GM21723 (cell line): Measurements from ENCODE around the gene AMER2.

Experiments used
- ATAC-seq: cut with Tn5 transposase; IDR thresholded peaks from one replicate; pipeline ENCODE4 v1.9.1; 2021; ENCODE audit warnings: mild to moderate bottlenecking, moderate library complexity; ENCODE audit not compliant: unreplicated experiment

AMER2 gene, protein sequence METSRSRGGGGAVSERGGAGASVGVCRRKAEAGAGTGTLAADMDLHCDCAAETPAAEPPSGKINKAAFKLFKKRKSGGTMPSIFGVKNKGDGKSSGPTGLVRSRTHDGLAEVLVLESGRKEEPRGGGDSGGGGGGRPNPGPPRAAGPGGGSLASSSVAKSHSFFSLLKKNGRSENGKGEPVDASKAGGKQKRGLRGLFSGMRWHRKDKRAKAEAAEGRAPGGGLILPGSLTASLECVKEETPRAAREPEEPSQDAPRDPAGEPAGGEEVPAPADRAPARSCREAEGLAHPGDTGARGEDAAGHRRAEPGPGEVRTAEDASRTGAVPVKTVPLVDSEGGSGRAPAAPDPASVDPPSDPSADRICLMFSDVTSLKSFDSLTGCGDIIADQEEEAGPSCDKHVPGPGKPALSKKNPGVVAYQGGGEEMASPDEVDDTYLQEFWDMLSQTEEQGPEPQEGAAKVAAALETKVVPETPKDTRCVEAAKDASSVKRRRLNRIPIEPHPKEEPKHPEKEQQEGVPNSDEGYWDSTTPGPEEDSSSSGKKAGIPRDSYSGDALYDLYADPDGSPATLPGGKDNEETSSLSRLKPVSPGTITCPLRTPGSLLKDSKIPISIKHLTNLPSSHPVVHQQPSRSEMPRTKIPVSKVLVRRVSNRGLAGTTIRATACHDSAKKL

GRCh38 chr13:25171517-25172302, at the start of gene AMER2:
TSS of gene AMER2 (minus strand) at chr13:25172288. CDS start at chr13:25171619, 669 bp downstream.
- ATAC-seq: no peak

GRCh38 chr13:25218019-25218418, 45.9 kb upstream of the AMER2 start:
- no peak for ATAC-seq

- no peak for ATAC-seq
These were observed 45.2 kb upstream of the AMER2 start for GRCh38 chr13:25217023-25217885.

- ATAC-seq: no peak
These were observed 43.1 kb upstream of the AMER2 start for GRCh38 chr13:25215253-25215575.

DNA sequence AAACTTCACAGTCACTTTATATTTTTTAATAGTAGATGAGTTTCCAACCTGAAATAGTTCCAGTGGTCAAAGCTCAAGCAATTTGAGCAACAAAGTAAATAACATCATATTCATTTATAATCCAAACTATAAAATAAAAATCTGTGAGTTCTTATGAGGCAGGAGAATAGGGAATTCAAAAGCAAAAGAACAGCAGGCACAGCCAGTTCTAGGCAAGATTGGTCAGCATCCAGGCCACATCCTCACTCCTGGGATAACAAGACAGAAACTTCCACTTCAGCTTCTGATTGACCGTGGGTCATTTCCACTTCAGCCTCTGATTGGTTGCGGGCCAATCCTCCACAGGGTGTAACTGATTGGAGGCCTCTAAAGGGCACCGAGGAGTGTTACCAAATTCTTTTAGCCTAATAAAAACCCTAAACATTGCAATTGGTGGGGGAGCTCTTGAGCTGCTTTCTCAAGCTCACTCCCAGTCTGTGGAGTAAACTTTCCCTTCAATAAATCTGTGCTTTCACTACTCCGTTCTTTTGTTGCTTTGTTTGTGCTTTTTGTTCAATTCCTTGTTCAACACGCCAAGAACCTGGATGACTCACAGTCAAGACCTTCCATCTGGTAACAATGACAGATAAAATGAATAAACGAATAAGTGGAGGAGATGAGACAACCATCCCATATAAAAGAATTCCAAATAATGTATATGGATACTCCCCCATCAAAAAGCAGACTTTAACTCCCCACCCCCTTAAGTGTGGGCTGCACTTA, 42.6 kb upstream of the AMER2 start:
- no peak for ATAC-seq

GRCh38 chr13:25213715-25214114, 41.6 kb upstream of the AMER2 start:
- ATAC-seq: no peak

- no peak for ATAC-seq
These were observed 38.9 kb upstream of the AMER2 start for GRCh38 chr13:25210842-25211569.

- ATAC-seq: no peak
These were observed 35.3 kb upstream of the AMER2 start for GRCh38 chr13:25207291-25207810.

- ATAC-seq: no peak
These were observed 32.8 kb upstream of the AMER2 start for GRCh38 chr13:25204863-25205262.

DNA sequence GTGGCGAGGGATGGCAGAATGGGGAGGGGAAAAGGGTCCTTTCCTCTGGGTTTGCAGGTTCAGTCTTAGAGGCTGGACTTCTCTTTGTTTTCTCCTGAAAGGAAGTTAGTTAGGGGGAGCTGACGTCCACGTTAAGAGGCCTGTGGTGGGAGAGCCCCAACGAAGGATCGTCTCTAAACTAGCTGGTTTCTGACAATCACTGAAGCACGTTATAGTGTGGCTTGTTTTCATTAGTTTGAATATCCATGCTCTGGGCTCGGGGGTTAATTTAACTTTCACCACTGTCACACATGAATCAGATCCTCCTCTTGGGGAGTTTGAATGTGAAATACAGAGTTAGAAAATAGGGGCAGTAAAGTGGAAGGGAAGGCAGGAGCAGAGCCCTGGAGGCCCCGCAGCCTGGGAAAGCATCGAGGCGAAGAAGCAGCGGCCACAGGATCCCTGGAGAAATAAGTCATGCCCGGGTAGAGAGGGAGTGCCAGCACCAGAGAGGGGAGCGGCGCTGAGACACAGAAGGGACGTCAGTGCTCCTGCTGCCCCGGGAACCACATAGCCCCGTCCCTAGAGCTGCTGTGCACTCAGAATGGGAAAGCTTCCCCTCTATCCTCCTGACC, 31.1 kb upstream of the AMER2 start:
- ATAC-seq: no peak

DNA sequence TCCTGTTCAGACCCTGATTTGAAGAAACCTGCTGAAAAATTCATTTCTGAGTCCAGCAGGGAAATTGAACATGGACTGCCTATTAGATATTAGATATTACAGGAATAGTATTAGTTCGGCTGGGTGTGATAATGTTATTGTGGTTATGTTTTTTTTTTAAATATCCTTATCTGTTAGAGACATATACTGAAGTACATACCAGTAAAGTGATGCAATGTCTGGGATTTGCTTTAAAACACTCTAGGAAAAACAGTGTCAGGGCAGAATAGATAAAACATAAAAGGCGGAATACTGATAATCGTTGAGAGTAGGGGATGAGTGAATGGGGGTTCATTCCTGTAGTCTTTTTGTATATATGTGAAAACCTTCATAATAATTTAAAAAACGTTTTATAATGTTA, 28.7 kb upstream of the AMER2 start:
- no peak for ATAC-seq

- ATAC-seq: no peak
These were observed 26.6 kb upstream of the AMER2 start for GRCh38 chr13:25198647-25199046.

- no peak for ATAC-seq
These were observed 24.9 kb upstream of the AMER2 start for GRCh38 chr13:25196971-25197370.

DNA sequence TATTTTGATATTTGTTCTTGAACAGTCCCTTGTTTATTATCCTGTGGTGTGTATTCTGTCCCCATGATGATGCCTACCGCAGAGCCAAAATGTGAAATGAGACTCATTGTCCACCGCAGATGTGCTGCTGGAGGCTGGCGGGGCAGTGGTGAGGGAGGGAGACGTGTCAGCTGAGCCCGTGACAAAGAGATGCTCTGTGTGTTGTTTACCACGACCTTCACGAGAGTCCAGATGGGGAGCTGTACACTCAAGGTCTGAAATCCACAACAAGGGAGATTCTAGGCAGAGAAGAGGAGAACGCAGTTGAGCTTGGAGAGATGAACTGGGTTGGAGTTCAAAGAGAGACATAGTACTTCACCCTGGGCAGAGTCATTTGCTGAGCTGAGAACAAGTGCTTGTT, 20.8 kb upstream of the AMER2 start:
- ATAC-seq: no peak

GRCh38 chr13:25192489-25192888, 20.4 kb upstream of the AMER2 start:
- ATAC-seq: no peak

GRCh38 chr13:25192052-25192451, 20.0 kb upstream of the AMER2 start:
- no peak for ATAC-seq

GRCh38 chr13:25190771-25191170, 18.7 kb upstream of the AMER2 start:
- no peak for ATAC-seq

- ATAC-seq: no peak
These were observed 18.2 kb upstream of the AMER2 start for GRCh38 chr13:25190256-25190655.

DNA sequence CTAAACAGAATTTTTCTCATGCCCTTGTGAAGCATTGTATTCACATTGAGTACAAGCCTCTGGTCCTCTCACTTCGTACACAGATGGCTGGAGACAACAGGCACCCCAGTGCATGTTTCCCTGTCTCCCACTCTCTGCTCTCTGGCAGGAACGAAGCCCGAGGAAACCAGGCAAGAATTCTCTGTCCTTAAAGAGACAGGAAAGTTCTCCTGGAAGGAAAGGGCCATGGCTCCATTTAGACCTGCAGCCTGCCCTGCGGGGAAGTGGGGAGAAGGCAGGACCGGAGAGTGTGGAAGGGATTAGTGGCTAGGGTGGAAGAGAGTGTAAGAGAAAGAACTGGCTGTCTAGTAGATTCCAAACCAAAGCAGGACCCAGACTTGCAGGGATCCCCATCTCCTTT, 15.5 kb upstream of the AMER2 start:
- ATAC-seq: no peak
